Lung (tissue), 12 donors: ENCODE results near the gene CARD18. TPM values are rescaled to one million over a fixed set of nuclear protein-coding genes. Genes with fewer than 3 reads are reported as not detected.

Experiments
- ATAC-seq: fragments of 200-7000 bp; cut with Tn5 transposase; one replicate; pipeline ENCODE4 v1.9.1; 2020; ENCODE audit warnings: moderate number of reproducible peaks; ENCODE audit not compliant: insufficient read depth, low FRiP score
- DNase-seq, 3 donors: peaks; one replicate each; pipeline ENCODE4 v3.0.0-alpha.2; 2013 to 2017
- H3K27ac ChIP-seq, 2 donors: one replicate each; pipeline ENCODE4 v1.5.1; 2013; ENCODE audit warnings: mild to moderate bottlenecking in 2 of 2, moderate library complexity in 2 of 2, control low read depth in 1 of 2, inconsistent platforms in 1 of 2, low read depth in 1 of 2, low read length in 1 of 2
- H3K27me3 ChIP-seq, 3 donors: one replicate each; pipeline ENCODE4 v1.5.1; 2013; ENCODE audit warnings: low read length in 2 of 3; ENCODE audit not compliant: control insufficient read depth in 3 of 3, insufficient read depth in 3 of 3
- H3K36me3 ChIP-seq, 4 donors: one replicate each; pipeline ENCODE4 v1.5.1; 2013; ENCODE audit warnings: low read length in 4 of 4, mild to moderate bottlenecking in 1 of 4, moderate library complexity in 1 of 4; ENCODE audit not compliant: control insufficient read depth in 4 of 4, insufficient read depth in 4 of 4
- H3K4me1 ChIP-seq, 5 donors: one replicate each; pipeline ENCODE4 v1.5.1; 2013; ENCODE audit warnings: low read length in 5 of 5, mild to moderate bottlenecking in 2 of 5, moderate library complexity in 1 of 5; ENCODE audit not compliant: control insufficient read depth in 5 of 5, insufficient read depth in 5 of 5
- H3K4me3 ChIP-seq: one replicate; pipeline ENCODE4 v1.5.1; 2013; ENCODE audit warnings: mild to moderate bottlenecking, control low read depth, moderate library complexity
- H3K9ac ChIP-seq, 2 donors: one replicate each; pipeline ENCODE4 v1.5.1; 2013; ENCODE audit warnings: low read length in 2 of 2, control low read depth in 1 of 2; ENCODE audit not compliant: insufficient read depth in 1 of 2
- H3K9me3 ChIP-seq, 4 donors: one replicate each; pipeline ENCODE4 v1.5.1; 2013; ENCODE audit warnings: low read length in 3 of 4, mild to moderate bottlenecking in 1 of 4, moderate library complexity in 1 of 4; ENCODE audit not compliant: control insufficient read depth in 4 of 4, insufficient read depth in 3 of 4
- WGBS, 2 donors: extraction: QIAGEN DNeasy Blood & Tissue Kit; methylation state at CpG; one replicate each; pipeline ENCODE4 v1.1.7; 2013; 5-methylcytosine and 5-hydroxymethylcytosine counted together
- polyA plus RNA-seq, 2 donors: library from polyadenylated mRNA; stranded (reverse); fragments of 200-250 nt; gene quantifications; one replicate each; pipeline ENCODE4 v1.2.1, GENCODE V29; 2013
- total RNA-seq, 2 donors: library from RNA; depleted of rRNA in 1 of 2; stranded (reverse); fragments of >200 nt in 1 of 2; gene quantifications; one replicate each; pipeline ENCODE4 v1.2.1, GENCODE V29; 2014 to 2021
- TF ChIP-seq, protein P1 (sequence below): IDR thresholded peaks from 2 replicates; pipeline ENCODE4 v1.5.1; 2012; ENCODE audit warnings: mild to moderate bottlenecking; ENCODE audit errors: control extremely low read depth, extremely low read depth
- donor health status: control.
- donor health status: control.
- donor health status: Bipolar disorder and iron deficiency.
- donor health status: healthy.
- donor health status: DM: yes; HTN: yes; CAD: no.

Gene CARD18
- total and polyA plus RNA-seq, 4 donors, result not detected

DNA sequence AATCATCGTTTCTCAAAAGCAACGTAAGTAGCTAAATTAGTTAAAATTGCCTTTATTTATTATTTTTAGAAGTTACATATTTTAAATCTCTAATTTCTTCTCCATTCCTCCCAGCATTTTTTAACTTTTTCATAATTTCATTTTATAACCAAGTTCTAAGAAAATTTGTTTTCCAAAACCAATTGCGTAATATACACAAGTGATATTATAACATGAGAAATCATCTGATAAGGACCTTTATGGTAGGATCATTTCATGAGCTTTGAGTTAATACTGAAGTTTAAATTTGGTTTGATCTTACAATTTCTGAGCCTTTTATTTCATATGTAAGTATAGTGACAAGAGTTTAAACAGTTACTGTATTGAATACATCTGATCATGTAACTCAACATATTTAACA lies 27.7 kb upstream of the CARD18 start:
- no peaks in the 10 kb centered on the region for H3K36me3 ChIP-seq
- no peaks in the 10 kb centered on the region for H3K27me3 ChIP-seq
- WGBS, 2 donors, result 96 to 98% methylated on average over 3 of the region's 3 CpGs
- H3K27ac ChIP-seq, result no peak overlapping the region
- H3K4me3 ChIP-seq, result no peak overlapping the region
- DNase-seq (no peak), ATAC-seq (no peak)
- H3K9ac ChIP-seq, result no peak overlapping the region
- peaks cover 0 to 2% (median under 1%) of the 10 kb centered on the region in 4 donors for H3K9me3 ChIP-seq
- H3K4me1 ChIP-seq, result no peaks in the 10 kb centered on the region
- TF ChIP-seq, protein P1, sequence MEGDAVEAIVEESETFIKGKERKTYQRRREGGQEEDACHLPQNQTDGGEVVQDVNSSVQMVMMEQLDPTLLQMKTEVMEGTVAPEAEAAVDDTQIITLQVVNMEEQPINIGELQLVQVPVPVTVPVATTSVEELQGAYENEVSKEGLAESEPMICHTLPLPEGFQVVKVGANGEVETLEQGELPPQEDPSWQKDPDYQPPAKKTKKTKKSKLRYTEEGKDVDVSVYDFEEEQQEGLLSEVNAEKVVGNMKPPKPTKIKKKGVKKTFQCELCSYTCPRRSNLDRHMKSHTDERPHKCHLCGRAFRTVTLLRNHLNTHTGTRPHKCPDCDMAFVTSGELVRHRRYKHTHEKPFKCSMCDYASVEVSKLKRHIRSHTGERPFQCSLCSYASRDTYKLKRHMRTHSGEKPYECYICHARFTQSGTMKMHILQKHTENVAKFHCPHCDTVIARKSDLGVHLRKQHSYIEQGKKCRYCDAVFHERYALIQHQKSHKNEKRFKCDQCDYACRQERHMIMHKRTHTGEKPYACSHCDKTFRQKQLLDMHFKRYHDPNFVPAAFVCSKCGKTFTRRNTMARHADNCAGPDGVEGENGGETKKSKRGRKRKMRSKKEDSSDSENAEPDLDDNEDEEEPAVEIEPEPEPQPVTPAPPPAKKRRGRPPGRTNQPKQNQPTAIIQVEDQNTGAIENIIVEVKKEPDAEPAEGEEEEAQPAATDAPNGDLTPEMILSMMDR, result no peak

DNA sequence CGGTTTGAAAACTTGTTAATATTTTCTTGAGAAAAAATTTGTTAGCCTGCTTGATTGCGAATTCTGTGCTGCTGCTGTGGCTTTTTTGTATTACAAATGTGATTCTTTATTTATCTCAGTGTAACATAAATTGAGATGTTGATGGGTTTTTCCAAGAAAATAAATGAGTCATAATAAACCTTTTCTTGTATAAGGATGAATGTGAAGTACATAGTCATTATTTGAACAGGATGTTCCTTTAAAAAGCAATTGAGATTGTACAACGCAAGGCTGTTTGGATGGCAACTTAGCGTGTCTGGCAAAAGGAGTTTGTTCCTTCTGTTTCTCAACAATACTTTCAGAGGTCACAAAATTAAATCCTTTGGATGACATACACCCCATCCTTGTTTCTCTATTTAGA lies 24.6 kb upstream of the CARD18 start:
- Histone ChIP-seq H3K4me3 (no peak overlapping the region), H3K9me3 (peaks cover 0 to 2% (median 0%) of the 10 kb centered on the region in 4 donors), H3K36me3 (no peaks in the 10 kb centered on the region), H3K4me1 (no peaks in the 10 kb centered on the region), H3K9ac (no peak overlapping the region), H3K27me3 (no peaks in the 10 kb centered on the region), H3K27ac (no peak overlapping the region)
- ATAC-seq (no peak), DNase-seq (no peak)
- TF ChIP-seq, protein P1, result no peak
- 83 to 88% methylated on average over 4 of the region's 4 CpGs for WGBS, 2 donors

DNA sequence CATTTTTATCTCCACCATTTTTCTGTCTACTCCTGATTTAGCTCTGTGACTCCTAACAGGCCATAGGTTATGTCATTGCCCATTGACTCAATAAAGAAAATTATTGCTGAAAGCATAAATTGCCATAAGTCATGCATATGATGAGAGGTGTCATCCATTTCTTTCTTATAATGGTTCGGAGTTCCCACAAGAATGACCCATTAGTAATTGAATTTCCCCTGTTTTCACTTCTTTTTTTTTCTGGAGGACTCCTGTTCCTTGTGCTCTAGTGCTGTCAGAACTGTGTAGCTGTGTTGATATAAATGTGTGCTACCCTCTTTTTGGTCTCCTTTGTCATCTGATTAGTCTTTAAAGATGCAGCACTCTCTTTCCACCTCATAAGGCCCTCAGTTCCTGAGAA lies 22.9 kb upstream of the CARD18 start:
- WGBS, 2 donors, result 53 to 90% methylated on average over 1 of the region's 1 CpG
- TF ChIP-seq, protein P1, result no peak

DNA sequence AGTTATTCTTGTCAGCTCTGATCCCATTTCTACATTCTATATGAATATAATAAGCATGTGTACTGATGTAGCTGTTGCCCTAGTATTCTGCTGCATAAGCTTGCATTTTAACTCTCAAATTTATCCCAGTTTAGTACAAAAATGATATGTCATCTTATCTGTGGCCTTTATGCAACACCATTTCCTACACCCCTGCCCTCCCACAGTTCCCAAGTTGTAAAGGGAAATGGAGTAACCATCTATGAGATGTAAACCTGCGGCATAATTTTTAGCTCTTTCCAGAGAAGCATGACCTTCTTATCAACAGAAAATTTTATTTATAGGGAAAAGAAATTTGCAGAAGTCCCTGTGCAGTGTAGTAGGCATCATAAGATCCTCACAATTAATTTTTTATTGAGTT lies 18.9 kb upstream of the CARD18 start:
- DNase-seq, result no peak

More for the DNA sequence above, 22.9 kb upstream of the CARD18 start:
- Histone ChIP-seq H3K9ac (no peak overlapping the region), H3K36me3 (no peaks in the 10 kb centered on the region), H3K27me3 (no peaks in the 10 kb centered on the region), H3K4me3 (no peak overlapping the region), H3K9me3 (peaks cover 0 to 2% (median 0%) of the 10 kb centered on the region in 4 donors), H3K27ac (no peak overlapping the region), H3K4me1 (no peaks in the 10 kb centered on the region)
- ATAC-seq, result no peak
- DNase-seq, result no peak

More for the DNA sequence above, 18.9 kb upstream of the CARD18 start:
- Histone ChIP-seq H3K27me3 (no peaks in the 10 kb centered on the region), H3K27ac (no peak overlapping the region), H3K4me1 (no peaks in the 10 kb centered on the region), H3K36me3 (no peaks in the 10 kb centered on the region), H3K9ac (no peak overlapping the region), H3K4me3 (no peak overlapping the region), H3K9me3 (peaks cover 0 to 2% (median 0%) of the 10 kb centered on the region in 4 donors)
- no peak for ATAC-seq
- 33 to 66% methylated on average over 1 of the region's 1 CpG for WGBS, 2 donors
- TF ChIP-seq, protein P1, result no peak
